Endothelial cell of umbilical vein (primary cell): ENCODE results near the gene RDM1. TPM values are rescaled to one million over a fixed set of nuclear protein-coding genes. Genes with fewer than 3 reads are reported as not detected.

Source experiments
- BruUV-seq: library from RNA; stranded (reverse); fragments of 400-500 nt; replicated peaks from 2 replicates; lab custom pipeline; 2021; lab: Mats Ljungman, UMichigan
- CTCF ChIA-PET: fragments of 300-600, 350-600 bp; sonication (Branson Sonifier 250); formaldehyde crosslinking; loops from one replicate; lab custom pipeline; 2021; ENCODE audit warnings: antibody characterized with exemption, inconsistent platforms; lab: Charles Lee
- POLR2A ChIA-PET: fragments of 300-600, 350-600 bp; sonication (Branson Sonifier 250); formaldehyde crosslinking; loops from one replicate; lab custom pipeline; 2021; ENCODE audit warnings: antibody characterized with exemption, inconsistent platforms; lab: Charles Lee
- DNase-seq: peaks from one replicate; pipeline ENCODE4 v3.0.0-alpha.2; 2011; ENCODE audit warnings: low read depth, low spot score
- FAIRE-seq: peaks from 2 replicates; lab custom pipeline; 2011; peaks lifted over from hg19 to GRCh38; lab: Jason Lieb, UNC
- H2AFZ ChIP-seq: 2 replicates; pipeline ENCODE4 v1.6.0; 2012; ENCODE audit warnings: low read depth, low read length, control low read depth, inconsistent platforms
- H3K27ac ChIP-seq: 2 replicates; pipeline ENCODE4 v1.5.1; 2011; ENCODE audit warnings: low read depth, mild to moderate bottlenecking, control low read depth, low read length, moderate library complexity; ENCODE audit not compliant: insufficient read depth
- H3K27me3 ChIP-seq, 2 experiments: 2 replicates each; pipeline versions ENCODE4 v1.6.0 to v1.6.1; 2011; ENCODE audit warnings: low read length in 2 of 2, mixed read lengths in 1 of 2; ENCODE audit not compliant: control insufficient read depth in 2 of 2, insufficient read depth in 2 of 2
- H3K36me3 ChIP-seq, 2 experiments: 2 replicates in 1 of 2; 3 replicates in 1 of 2; pipeline ENCODE4 v1.5.1; 2011; ENCODE audit warnings: low read length in 2 of 2, mild to moderate bottlenecking in 1 of 2, moderate library complexity in 1 of 2; ENCODE audit not compliant: control insufficient read depth in 2 of 2, insufficient read depth in 2 of 2; ENCODE audit errors: extremely low read depth in 1 of 2
- H3K4me1 ChIP-seq: 3 replicates; pipeline ENCODE4 v1.5.1; 2011; ENCODE audit warnings: mild to moderate bottlenecking, low read length; ENCODE audit not compliant: control insufficient read depth, insufficient read depth; ENCODE audit errors: extremely low read depth
- H3K4me2 ChIP-seq: 2 replicates; pipeline ENCODE4 v1.6.1; 2011; ENCODE audit warnings: low read length, control low read depth, mixed read lengths; ENCODE audit not compliant: insufficient read depth
- H3K4me3 ChIP-seq, 3 experiments: fragments of 200-600 bp in 1 of 3; sonication (generic), shearing (Covaris generic) in 1 of 3; replicated peaks in 1 of 3; 2 replicates each; pipeline ENCODE4 v1.5.1; 2011 to 2016; ENCODE audit warnings: control low read depth in 3 of 3, low read length in 3 of 3, mild to moderate bottlenecking in 2 of 3, inconsistent platforms in 1 of 3, low read depth in 1 of 3, moderate library complexity in 1 of 3; ENCODE audit not compliant: insufficient read depth in 1 of 3
- H3K79me2 ChIP-seq: 2 replicates; pipeline ENCODE4 v1.6.0; 2012; ENCODE audit warnings: low read length, inconsistent platforms; ENCODE audit not compliant: control insufficient read depth, insufficient read depth
- H3K9ac ChIP-seq: replicated peaks from 2 replicates; pipeline ENCODE3; 2011; ENCODE audit warnings: low read length, control low read depth; ENCODE audit not compliant: insufficient read depth; ENCODE audit errors: extremely low read depth
- H3K9me1 ChIP-seq: replicated peaks from 3 replicates; pipeline ENCODE4 v1.6.0; 2011; ENCODE audit warnings: mild to moderate bottlenecking, low read length; ENCODE audit not compliant: control insufficient read depth, insufficient read depth; ENCODE audit errors: extremely low read depth
- H3K9me3 ChIP-seq: replicated peaks from 2 replicates; pipeline ENCODE4 v1.5.1; 2012; ENCODE audit warnings: low read length, inconsistent platforms; ENCODE audit not compliant: control insufficient read depth, insufficient read depth
- H4K20me1 ChIP-seq: replicated peaks from 2 replicates; pipeline ENCODE3; 2011; ENCODE audit warnings: mild to moderate bottlenecking, low read length; ENCODE audit not compliant: control insufficient read depth, insufficient read depth; ENCODE audit errors: extremely low read depth
- CTCF ChIP-seq, 2 donors: IDR thresholded peaks; 1 replicate in 1 of 2; 2 replicates in 1 of 2; pipeline ENCODE4 v1.5.1; 2011; ENCODE audit warnings: low read length in 2 of 2, mild to moderate bottlenecking in 2 of 2, moderate library complexity in 2 of 2, control low read depth in 1 of 2, inconsistent platforms in 1 of 2, low read depth in 1 of 2; ENCODE audit not compliant: insufficient read depth in 1 of 2; ENCODE audit errors: extremely low read depth in 1 of 2
- EZH2 ChIP-seq: IDR thresholded peaks from 2 replicates; pipeline ENCODE4 v1.6.1; 2012; ENCODE audit warnings: borderline replicate concordance, low read depth, mild to moderate bottlenecking, moderate library complexity, low read length, inconsistent platforms; ENCODE audit not compliant: severe bottlenecking
- FOS ChIP-seq: IDR thresholded peaks from 2 replicates; pipeline ENCODE4 v1.6.1; 2011; ENCODE audit warnings: mild to moderate bottlenecking, low read length, moderate library complexity, borderline replicate concordance; ENCODE audit not compliant: insufficient read depth
- GATA2 ChIP-seq: IDR thresholded peaks from 2 replicates; pipeline ENCODE4 v1.7.0; 2011; ENCODE audit warnings: low read depth, mild to moderate bottlenecking, moderate library complexity, mixed read lengths, low read length; ENCODE audit not compliant: insufficient read length, insufficient read depth
- JUN ChIP-seq: IDR thresholded peaks from 2 replicates; pipeline ENCODE4 v1.6.1; 2011; ENCODE audit warnings: borderline replicate concordance, low read depth; ENCODE audit not compliant: insufficient read length, insufficient read depth
- MAX ChIP-seq: IDR thresholded peaks from 2 replicates; pipeline ENCODE4 v1.6.1; 2011; ENCODE audit not compliant: insufficient read depth, insufficient read length
- MYC ChIP-seq: IDR thresholded peaks from one replicate; pipeline ENCODE4 v1.6.1; 2011; ENCODE audit warnings: mild to moderate bottlenecking, low read depth, low read length
- POLR2A ChIP-seq: IDR thresholded peaks from 2 replicates; pipeline ENCODE4 v1.6.1; 2012; ENCODE audit warnings: low read depth, mild to moderate bottlenecking, control low read depth, low read length
- POLR2AphosphoS5 ChIP-seq: IDR thresholded peaks from 2 replicates; pipeline ENCODE4 v1.6.1; 2012; ENCODE audit warnings: low read depth, mild to moderate bottlenecking, control low read depth, low read length, moderate library complexity; ENCODE audit not compliant: insufficient read depth
- dilution Hi-C: fragments of 300-500 bp; cut with MboI; formaldehyde crosslinking; loops from one replicate; pipeline ENCODE4 v1.15.0; 2019; ENCODE audit warnings: low sequenced_read_pairs; ENCODE audit not compliant: extremely low pct_ligation_motif_present
- intact Hi-C: fragments of 100-400 bp; cut with micrococcal nuclease; formaldehyde crosslinking; loops from one replicate; pipeline ENCODE4 v1.10.0; 2022
- polyA plus RNA-seq, 4 experiments: library from polyadenylated mRNA; depleted of rRNA in 3 of 4; stranded (reverse) in 3 of 4; unstranded in 1 of 4; fragments of >200 nt; gene quantifications; 2 replicates each; pipeline versions ENCODE4 v1.2.1 to v1.2.3, GENCODE V29; 2011 to 2012; ENCODE audit warnings: missing spikeins in 1 of 4
- total RNA-seq: library from RNA; stranded (reverse); gene quantifications from 2 replicates; pipeline ENCODE4 v1.2.3, GENCODE V29; 2021

RDM1 gene
- total and polyA plus RNA-seq, 2 donors (not counting 3 experiments of a cell fraction or from before 2014, with no cell fraction given) = 0.12 to 0.46 TPM

GRCh38 chr17:35944151-35944550 is 13.6 kb upstream of the RDM1 start:
- FAIRE-seq = no peak
- Histone ChIP-seq H3K4me2 (no peak overlapping the region), H2AFZ (no peak overlapping the region)

More at GRCh38 chr17:35944151-35944550, 13.6 kb upstream of the RDM1 start:
- Histone ChIP-seq H3K9ac (no peak overlapping the region), H4K20me1 (no peaks in the 10 kb centered on the region), H3K36me3 (no peaks in the 10 kb centered on the region), H3K9me3 (no peaks in the 10 kb centered on the region), H3K79me2 (no peaks in the 10 kb centered on the region), H3K4me3 (no peak overlapping the region), H3K27ac (no peak overlapping the region), H3K4me1 (no peaks in the 10 kb centered on the region), H3K9me1 (no peaks in the 10 kb centered on the region), H3K27me3 (peaks cover 0 to 2% of the 10 kb centered on the region in 2 experiments)
- intact Hi-C loops (loop anchor here (10.0 kb wide), 1 partner anchor 99 kb away; no protein-coding TSS in a partner anchor), dilution Hi-C loops (no loop called here)
- POLR2A ChIA-PET = no interaction called here
- no peak for DNase-seq
- CTCF ChIA-PET = interaction anchor here (0.6 kb wide), 1 partner anchor 129 kb away, joined by 4 read pairs; no protein-coding TSS in a partner anchor
- no TSS peak for BruUV-seq
- TF ChIP-seq MAX = no peak
- TF ChIP-seq CTCF (IDR thresholded peaks at IDR 0.05; ENCODE audit: extremely low read depth in 1 of 2, insufficient read depth in 1 of 2, low read depth in 1 of 2, low read length in 2 of 2) = no peak
- TF ChIP-seq JUN = no peak
- TF ChIP-seq MYC = no peak
- TF ChIP-seq FOS = no peak
- TF ChIP-seq GATA2 = no peak
- no peak for TF ChIP-seq POLR2A
- TF ChIP-seq POLR2AphosphoS5 = no peak
- TF ChIP-seq EZH2 = no peak
